Liver (tissue), 3 donors: ENCODE results near the gene SLIT3.

Source experiments
- JUND ChIP-seq, 2 donors: IDR thresholded peaks; 2 replicates each; pipeline ENCODE4 v1.6.1; 2016; ENCODE audit warnings: antibody characterized with exemption in 2 of 2
- REST ChIP-seq: IDR thresholded peaks from 2 replicates; pipeline ENCODE4 v1.6.1; 2016; ENCODE audit warnings: antibody characterized with exemption, mild to moderate bottlenecking
- TAF1 ChIP-seq: conservative IDR thresholded peaks from 2 replicates; pipeline ENCODE4 v1.6.1; 2016; ENCODE audit warnings: antibody characterized with exemption, mild to moderate bottlenecking
- TF ChIP-seq, protein P1 (sequence below): fragments of 150-350 bp; IDR thresholded peaks from 2 replicates; pipeline ENCODE4 v1.5.1; 2017; ENCODE audit warnings: improper control_type of control experiment, low read depth, low read length; ENCODE audit not compliant: missing input control
- donor health status: healthy.
- donor health status: healthy.

DNA sequence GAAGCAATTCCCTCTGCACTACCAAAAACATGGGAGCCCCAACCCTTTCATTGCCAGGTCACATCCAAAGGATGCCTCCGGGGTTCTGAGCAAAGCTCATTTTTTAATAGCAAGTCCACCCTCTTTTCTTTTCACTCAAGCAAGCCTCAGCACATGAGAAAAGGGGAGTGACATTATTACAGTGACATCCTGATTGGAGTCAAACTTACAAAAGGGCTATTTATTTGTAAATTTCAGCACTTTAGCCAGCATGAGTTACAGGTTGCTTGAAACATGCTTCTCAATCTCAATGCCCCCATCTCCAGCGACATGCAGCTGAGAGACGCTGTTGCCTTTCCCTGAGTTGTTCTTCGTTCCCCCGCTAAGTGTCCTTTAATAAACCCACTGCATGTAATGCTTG is 483.3 kb downstream of the SLIT3 start:
- TF ChIP-seq, protein P1, sequence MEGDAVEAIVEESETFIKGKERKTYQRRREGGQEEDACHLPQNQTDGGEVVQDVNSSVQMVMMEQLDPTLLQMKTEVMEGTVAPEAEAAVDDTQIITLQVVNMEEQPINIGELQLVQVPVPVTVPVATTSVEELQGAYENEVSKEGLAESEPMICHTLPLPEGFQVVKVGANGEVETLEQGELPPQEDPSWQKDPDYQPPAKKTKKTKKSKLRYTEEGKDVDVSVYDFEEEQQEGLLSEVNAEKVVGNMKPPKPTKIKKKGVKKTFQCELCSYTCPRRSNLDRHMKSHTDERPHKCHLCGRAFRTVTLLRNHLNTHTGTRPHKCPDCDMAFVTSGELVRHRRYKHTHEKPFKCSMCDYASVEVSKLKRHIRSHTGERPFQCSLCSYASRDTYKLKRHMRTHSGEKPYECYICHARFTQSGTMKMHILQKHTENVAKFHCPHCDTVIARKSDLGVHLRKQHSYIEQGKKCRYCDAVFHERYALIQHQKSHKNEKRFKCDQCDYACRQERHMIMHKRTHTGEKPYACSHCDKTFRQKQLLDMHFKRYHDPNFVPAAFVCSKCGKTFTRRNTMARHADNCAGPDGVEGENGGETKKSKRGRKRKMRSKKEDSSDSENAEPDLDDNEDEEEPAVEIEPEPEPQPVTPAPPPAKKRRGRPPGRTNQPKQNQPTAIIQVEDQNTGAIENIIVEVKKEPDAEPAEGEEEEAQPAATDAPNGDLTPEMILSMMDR, result no peak
- TF ChIP-seq JUND (IDR thresholded peaks at IDR 0.05) (no peak), TAF1 (no peak), REST (no peak)
